ENCODE results near the gene CACNA1C. TPM values are rescaled to one million over a fixed set of nuclear protein-coding genes. Genes with fewer than 3 reads are reported as not detected.

The CACNA1C gene
- total RNA-seq, 1 donor from 2014 or later: 1.3 TPM

GRCh38 chr12:2343681-2344080 is 290.9 kb downstream of the CACNA1C start:
- no peak for DNase-seq (ENCODE audit: low read depth)
- TF ChIP-seq, protein P1, sequence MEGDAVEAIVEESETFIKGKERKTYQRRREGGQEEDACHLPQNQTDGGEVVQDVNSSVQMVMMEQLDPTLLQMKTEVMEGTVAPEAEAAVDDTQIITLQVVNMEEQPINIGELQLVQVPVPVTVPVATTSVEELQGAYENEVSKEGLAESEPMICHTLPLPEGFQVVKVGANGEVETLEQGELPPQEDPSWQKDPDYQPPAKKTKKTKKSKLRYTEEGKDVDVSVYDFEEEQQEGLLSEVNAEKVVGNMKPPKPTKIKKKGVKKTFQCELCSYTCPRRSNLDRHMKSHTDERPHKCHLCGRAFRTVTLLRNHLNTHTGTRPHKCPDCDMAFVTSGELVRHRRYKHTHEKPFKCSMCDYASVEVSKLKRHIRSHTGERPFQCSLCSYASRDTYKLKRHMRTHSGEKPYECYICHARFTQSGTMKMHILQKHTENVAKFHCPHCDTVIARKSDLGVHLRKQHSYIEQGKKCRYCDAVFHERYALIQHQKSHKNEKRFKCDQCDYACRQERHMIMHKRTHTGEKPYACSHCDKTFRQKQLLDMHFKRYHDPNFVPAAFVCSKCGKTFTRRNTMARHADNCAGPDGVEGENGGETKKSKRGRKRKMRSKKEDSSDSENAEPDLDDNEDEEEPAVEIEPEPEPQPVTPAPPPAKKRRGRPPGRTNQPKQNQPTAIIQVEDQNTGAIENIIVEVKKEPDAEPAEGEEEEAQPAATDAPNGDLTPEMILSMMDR (IDR thresholded peaks at IDR 0.05; ENCODE audit: insufficient read depth, low read length, poor library complexity, severe bottlenecking): no peak
- Histone ChIP-seq H3K36me3 (ENCODE audit: control insufficient read depth, insufficient read depth, low read length) (no peaks in the 10 kb centered on the region), H3K4me3 (ENCODE audit: low read depth, low read length) (no peak overlapping the region), H3K27me3 (ENCODE audit: control insufficient read depth, insufficient read depth, low read length) (no peaks in the 10 kb centered on the region)

- Histone ChIP-seq H3K27me3 (ENCODE audit: control insufficient read depth, insufficient read depth, low read length) (no peaks in the 10 kb centered on the region), H3K4me3 (ENCODE audit: low read depth, low read length) (no peak overlapping the region), H3K36me3 (ENCODE audit: control insufficient read depth, insufficient read depth, low read length) (no peaks in the 10 kb centered on the region)
- TF ChIP-seq, protein P1 (IDR thresholded peaks at IDR 0.05; ENCODE audit: insufficient read depth, low read length, poor library complexity, severe bottlenecking): no peak
- DNase-seq (ENCODE audit: low read depth): no peak
Measured at GRCh38 chr12:2344476-2344875, 291.7 kb downstream of the CACNA1C start.

DNA sequence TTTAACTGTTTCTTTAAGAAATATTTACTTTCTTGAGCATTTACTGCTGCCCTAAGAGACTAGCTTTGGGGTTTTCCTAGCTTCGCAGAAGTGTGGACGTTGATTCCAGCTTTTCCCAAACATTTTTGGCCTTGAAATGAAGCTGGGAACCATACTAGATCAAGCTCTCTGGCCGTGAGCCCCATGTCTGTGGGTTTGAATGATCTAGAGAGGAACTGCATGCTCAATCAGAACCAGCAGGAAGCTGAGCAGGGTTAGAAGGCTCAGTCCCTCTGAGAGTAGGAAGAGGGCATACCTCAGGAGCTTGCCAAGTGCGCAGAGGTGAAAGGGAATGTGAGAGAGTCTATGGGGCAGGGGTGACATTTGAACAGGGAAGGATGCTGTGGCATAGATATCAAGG is 292.1 kb downstream of the CACNA1C start:
- H3K36me3 ChIP-seq (ENCODE audit: control insufficient read depth, insufficient read depth, low read length): no peaks in the 10 kb centered on the region
- H3K4me3 ChIP-seq (ENCODE audit: low read depth, low read length): no peak overlapping the region
- TF ChIP-seq, protein P1 (IDR thresholded peaks at IDR 0.05; ENCODE audit: insufficient read depth, low read length, poor library complexity, severe bottlenecking): no peak

GRCh38 chr12:2345902-2346301 is 293.1 kb downstream of the CACNA1C start:
- Histone ChIP-seq H3K27me3 (ENCODE audit: control insufficient read depth, insufficient read depth, low read length) (no peaks in the 10 kb centered on the region), H3K36me3 (ENCODE audit: control insufficient read depth, insufficient read depth, low read length) (no peaks in the 10 kb centered on the region), H3K4me3 (ENCODE audit: low read depth, low read length) (no peak overlapping the region)
- TF ChIP-seq, protein P1 (IDR thresholded peaks at IDR 0.05; ENCODE audit: insufficient read depth, low read length, poor library complexity, severe bottlenecking): no peak
- DNase-seq (ENCODE audit: low read depth): no peak

More for the DNA sequence above, 292.1 kb downstream of the CACNA1C start:
- DNase-seq (ENCODE audit: low read depth): no peak
- H3K27me3 ChIP-seq (ENCODE audit: control insufficient read depth, insufficient read depth, low read length): no peaks in the 10 kb centered on the region

DNA sequence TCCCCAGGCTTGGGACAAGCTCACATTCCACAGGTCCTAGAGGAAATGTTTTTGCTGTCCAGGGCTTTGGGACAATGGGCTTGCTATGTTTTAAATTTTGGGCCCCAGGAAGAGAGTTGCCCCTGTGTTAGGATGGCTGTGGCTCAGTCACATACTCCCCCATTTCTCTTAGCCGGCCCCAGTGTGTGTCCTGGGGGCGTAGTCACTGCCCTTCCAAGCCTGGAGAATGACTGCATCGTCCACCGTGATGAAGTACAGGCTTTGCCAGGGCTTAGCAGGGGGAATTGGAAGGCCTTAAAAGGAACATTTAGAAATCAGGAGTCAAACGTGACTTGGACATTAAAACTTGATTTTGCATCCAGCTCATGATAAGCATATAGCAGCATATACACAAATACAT is 293.6 kb downstream of the CACNA1C start:
- Histone ChIP-seq H3K27me3 (ENCODE audit: control insufficient read depth, insufficient read depth, low read length) (no peaks in the 10 kb centered on the region), H3K36me3 (ENCODE audit: control insufficient read depth, insufficient read depth, low read length) (no peaks in the 10 kb centered on the region), H3K4me3 (ENCODE audit: low read depth, low read length) (no peak overlapping the region)
- DNase-seq (ENCODE audit: low read depth): no peak
- TF ChIP-seq, protein P1 (IDR thresholded peaks at IDR 0.05; ENCODE audit: insufficient read depth, low read length, poor library complexity, severe bottlenecking): no peak

DNA sequence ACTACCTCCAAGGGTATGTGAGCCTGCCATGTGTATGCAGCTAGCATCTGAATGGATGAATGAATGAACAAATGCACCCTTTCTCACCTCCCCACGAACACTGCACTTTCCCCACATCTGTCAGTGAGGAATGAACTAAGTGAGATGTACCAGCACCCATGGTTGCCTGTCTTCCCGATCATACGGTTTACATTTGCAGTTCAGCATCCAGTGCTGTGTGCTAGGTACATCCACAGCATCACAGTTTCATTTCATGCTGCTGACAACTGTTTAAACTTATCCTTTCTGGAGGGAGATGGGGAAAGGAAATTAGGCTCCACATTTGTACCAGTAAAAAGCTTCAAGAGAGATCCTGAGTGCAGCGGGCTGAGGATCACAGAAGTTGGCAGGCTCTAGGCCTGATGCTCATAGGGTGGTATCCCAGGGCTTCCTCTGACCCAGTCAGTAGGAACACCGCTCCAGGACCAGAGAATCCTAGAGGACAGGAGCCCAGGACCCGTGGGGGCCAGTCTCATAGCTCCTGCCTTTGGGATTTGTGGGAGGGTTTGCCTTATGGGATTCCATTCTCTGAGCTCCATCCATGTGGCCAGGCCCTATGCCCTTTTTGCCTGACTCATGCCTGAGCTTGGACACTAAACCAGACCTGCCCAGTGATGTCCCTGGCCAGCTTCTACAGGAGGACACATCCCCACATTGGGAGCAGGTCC is 294.5 kb downstream of the CACNA1C start:
- Histone ChIP-seq H3K27me3 (ENCODE audit: control insufficient read depth, insufficient read depth, low read length) (no peaks in the 10 kb centered on the region), H3K36me3 (ENCODE audit: control insufficient read depth, insufficient read depth, low read length) (no peaks in the 10 kb centered on the region), H3K4me3 (ENCODE audit: low read depth, low read length) (no peak overlapping the region)
- TF ChIP-seq, protein P1 (IDR thresholded peaks at IDR 0.05; ENCODE audit: insufficient read depth, low read length, poor library complexity, severe bottlenecking): no peak
- no peak for DNase-seq (ENCODE audit: low read depth)

Data from kidney epithelial cell (primary cell).